ENCODE results near the gene RAP2B.

DNA sequence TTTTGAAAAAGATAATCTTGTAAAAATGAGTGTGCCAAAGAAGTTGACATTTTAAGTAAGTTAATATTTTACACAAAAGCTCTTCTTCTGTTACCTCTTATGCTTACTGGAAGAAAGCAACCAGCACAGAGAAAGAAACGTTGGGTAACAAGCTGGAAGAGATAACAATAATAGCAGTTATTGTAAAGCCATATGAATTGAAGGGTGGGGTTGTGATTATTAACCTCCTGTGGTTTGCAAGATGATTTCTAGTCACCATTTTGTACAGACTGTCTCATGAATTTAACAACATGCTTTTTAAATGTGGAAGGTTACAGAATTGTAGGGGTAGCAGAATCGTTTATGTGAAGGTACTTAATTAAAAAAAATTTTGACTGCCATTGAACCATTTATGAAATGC is 9.2 kb downstream of the RAP2B start:
- TF ChIP-seq CTCF (IDR thresholded peaks at IDR 0.05; ENCODE audit: low read length) (no peak), EZH2 (IDR thresholded peaks at IDR 0.05; ENCODE audit: borderline replicate concordance, low read length) (no peak)
